ENCODE measurements around the gene KIF25. TPM values are rescaled to one million over a fixed set of nuclear protein-coding genes. Genes with fewer than 3 reads are reported as not detected.

KIF25 gene
- total and polyA plus RNA-seq, 2 donors, result 0.80 to 1.5 TPM

DNA sequence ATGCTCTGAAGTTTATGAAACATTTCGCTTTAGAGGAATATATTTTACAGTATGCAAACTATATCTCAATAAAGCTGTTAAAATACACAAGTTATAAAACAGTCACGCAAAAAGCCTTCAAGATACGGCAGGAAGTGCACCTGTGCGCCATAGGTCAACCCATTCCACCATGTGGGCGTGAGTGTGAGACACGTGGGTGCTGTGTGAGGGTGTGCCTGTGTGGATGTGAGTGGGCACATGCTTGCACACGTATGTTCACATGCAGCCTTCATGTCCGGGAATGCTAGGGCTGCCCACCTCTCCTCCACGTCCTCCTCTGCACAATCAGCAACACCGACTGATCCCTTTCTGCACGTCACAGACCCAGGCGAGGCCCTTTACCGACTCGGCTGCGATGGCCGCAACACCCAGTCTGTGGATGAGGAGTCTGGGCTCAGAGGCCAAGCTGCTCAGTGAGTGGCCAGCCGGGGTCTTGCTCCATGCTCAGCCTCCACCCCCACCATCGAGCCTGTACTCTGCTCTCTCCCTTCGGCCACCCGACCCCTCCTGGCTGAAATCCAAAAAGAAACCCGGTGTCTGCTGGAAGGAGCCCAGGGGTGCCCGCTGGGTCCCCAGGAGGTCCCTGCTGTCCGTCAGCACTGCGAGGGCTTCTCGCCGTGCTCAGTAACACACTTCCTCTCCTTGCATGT, 84.5 kb downstream of the KIF25 start:
- Histone ChIP-seq H3K36me3 (ENCODE audit: control insufficient read depth in 2 of 2, insufficient read depth in 2 of 2, low read length in 1 of 2) (no peaks in the 10 kb centered on the region), H3K27me3 (ENCODE audit: control insufficient read depth in 2 of 2, insufficient read depth in 1 of 2, low read length in 1 of 2) (peaks cover 0 to 2% of the 10 kb centered on the region in 2 donors), H3K27ac (ENCODE audit: low read depth in 1 of 2, low read length in 1 of 2) (no peak overlapping the region), H3K4me1 (ENCODE audit: control insufficient read depth in 2 of 2, insufficient read depth in 2 of 2, low read length in 2 of 2) (no peaks in the 10 kb centered on the region), H3K4me3 (ENCODE audit: low read length in 2 of 2) (no peak overlapping the region), H3K9me3 (ENCODE audit: control insufficient read depth in 2 of 2, insufficient read depth in 1 of 2, low read length in 1 of 2) (peaks cover 0 to 3% of the 10 kb centered on the region in 2 donors)
- 91% methylated on average over 26 of the region's 26 CpGs for WGBS
- no peak for DNase-seq (ENCODE audit: low read depth in 6 of 9, low spot score in 9 of 9)

DNA sequence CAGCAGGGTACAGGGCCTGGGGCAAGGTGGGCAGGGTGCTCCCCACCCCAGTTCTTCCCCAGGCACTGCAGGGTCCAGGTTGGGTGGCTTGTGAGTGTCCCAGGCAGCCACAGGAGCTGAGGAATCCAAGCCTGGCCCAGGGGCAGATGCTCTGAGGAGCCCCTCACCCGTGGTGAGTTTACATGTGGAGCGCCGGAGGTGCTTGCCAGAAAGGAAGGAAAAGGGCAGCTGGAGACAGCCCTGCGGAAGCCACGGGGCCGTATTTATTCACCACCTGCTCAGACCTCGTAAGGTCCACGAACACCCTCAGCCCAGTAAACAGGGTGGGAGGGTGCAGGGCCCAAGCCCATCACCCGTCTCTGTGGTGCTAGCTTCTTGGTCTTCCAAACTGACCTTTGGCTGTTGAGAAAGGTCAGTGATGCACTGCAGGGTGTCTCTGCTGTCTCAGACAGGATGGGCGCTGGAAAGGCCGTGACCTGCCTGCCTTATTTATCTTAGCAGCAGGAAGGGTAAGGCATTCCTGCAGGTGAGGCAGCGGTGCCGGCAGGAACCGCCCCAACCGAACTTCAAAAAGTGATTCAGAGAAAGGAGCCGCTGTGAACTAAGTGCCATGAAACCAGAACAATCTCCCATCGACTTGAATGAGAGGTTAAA, 85.5 kb downstream of the KIF25 start:
- Histone ChIP-seq H3K36me3 (ENCODE audit: control insufficient read depth in 2 of 2, insufficient read depth in 2 of 2, low read length in 1 of 2) (no peaks in the 10 kb centered on the region), H3K27me3 (ENCODE audit: control insufficient read depth in 2 of 2, insufficient read depth in 1 of 2, low read length in 1 of 2) (peaks cover 0 to 2% of the 10 kb centered on the region in 2 donors), H3K4me3 (ENCODE audit: low read length in 2 of 2) (no peak overlapping the region), H3K4me1 (ENCODE audit: control insufficient read depth in 2 of 2, insufficient read depth in 2 of 2, low read length in 2 of 2) (no peaks in the 10 kb centered on the region), H3K9me3 (ENCODE audit: control insufficient read depth in 2 of 2, insufficient read depth in 1 of 2, low read length in 1 of 2) (peaks cover 0 to 3% of the 10 kb centered on the region in 2 donors), H3K27ac (ENCODE audit: low read depth in 1 of 2, low read length in 1 of 2) (no peak overlapping the region)
- DNase-seq (ENCODE audit: low read depth in 6 of 9, low spot score in 9 of 9), result no peak
- WGBS, result 59% methylated on average over 17 of the region's 17 CpGs

DNA sequence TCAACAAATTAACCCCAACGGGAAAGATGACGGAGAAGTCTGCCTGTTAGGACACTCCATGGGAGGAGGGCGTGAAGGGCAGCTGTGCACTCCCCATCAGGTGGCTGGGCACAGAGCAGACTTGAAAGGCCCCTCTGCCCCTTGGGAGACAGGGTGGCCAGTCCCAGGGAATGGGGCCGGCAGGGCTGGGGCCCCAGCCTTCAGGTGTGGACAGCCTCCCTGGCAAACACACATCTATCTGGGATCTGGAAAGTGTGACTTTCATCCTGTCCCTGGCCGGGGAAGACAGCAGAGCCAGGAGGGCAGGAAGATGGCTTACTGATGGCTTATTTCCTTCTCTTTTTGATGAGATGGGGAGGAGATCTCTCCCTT, 86.0 kb downstream of the KIF25 start:
- WGBS, result 63% methylated on average over 5 of the region's 5 CpGs

DNA sequence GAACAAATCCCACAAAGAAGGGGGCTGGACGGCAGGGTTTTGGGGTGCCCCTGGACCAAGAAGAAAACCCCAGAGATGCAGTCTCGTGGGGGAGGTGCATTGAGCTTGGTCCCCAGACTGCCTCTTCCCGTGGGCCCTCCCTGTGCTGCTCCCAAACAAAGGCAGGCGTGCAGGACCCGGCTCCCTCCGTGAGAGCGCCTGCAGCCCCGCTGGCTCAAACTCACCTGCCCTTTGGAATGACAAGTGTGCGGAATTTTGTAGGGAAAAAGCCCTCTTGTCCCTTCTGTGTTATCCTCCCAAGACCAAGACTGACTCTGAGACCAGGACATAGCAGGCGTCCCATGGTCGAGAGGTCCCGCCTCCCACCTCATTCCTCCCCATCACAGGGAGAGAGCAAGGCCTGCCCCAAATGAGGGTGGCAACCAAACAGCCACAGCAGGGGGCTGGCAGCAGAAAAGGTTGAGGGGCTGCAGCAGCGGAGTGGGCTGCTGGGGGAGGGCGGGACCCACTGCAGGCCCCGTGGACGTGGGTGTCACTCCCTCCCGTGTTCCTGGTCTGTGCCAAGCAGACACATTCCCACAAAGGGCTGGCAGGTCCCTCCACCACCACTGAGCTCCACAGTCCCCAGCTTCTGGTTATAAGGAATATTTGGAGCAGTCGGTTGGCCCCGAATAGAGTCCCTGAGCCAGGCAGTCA, 87.1 kb downstream of the KIF25 start:
- H3K27ac ChIP-seq (ENCODE audit: low read depth in 1 of 2, low read length in 1 of 2), result no peak overlapping the region
- H3K9me3 ChIP-seq (ENCODE audit: control insufficient read depth in 2 of 2, insufficient read depth in 1 of 2, low read length in 1 of 2), result peaks cover 0 to 2% of the 10 kb centered on the region in 2 donors
- WGBS, result 88% methylated on average over 19 of the region's 19 CpGs
- H3K4me1 ChIP-seq (ENCODE audit: control insufficient read depth in 2 of 2, insufficient read depth in 2 of 2, low read length in 2 of 2), result no peaks in the 10 kb centered on the region
- DNase-seq (ENCODE audit: low read depth in 6 of 9, low spot score in 9 of 9), result no peak
- H3K36me3 ChIP-seq (ENCODE audit: control insufficient read depth in 2 of 2, insufficient read depth in 2 of 2, low read length in 1 of 2), result no peaks in the 10 kb centered on the region
- H3K27me3 ChIP-seq (ENCODE audit: control insufficient read depth in 2 of 2, insufficient read depth in 1 of 2, low read length in 1 of 2), result peaks cover 0 to 2% of the 10 kb centered on the region in 2 donors
- H3K4me3 ChIP-seq (ENCODE audit: low read length in 2 of 2), result no peak overlapping the region

More for the DNA sequence above, 86.0 kb downstream of the KIF25 start:
- DNase-seq (ENCODE audit: low read depth in 6 of 9, low spot score in 9 of 9), result no peak
- no peak overlapping the region for H3K27ac ChIP-seq (ENCODE audit: low read depth in 1 of 2, low read length in 1 of 2)
- no peak overlapping the region for H3K4me3 ChIP-seq (ENCODE audit: low read length in 2 of 2)
- H3K36me3 ChIP-seq (ENCODE audit: control insufficient read depth in 2 of 2, insufficient read depth in 2 of 2, low read length in 1 of 2), result no peaks in the 10 kb centered on the region
- no peaks in the 10 kb centered on the region for H3K4me1 ChIP-seq (ENCODE audit: control insufficient read depth in 2 of 2, insufficient read depth in 2 of 2, low read length in 2 of 2)
- H3K9me3 ChIP-seq (ENCODE audit: control insufficient read depth in 2 of 2, insufficient read depth in 1 of 2, low read length in 1 of 2), result peaks cover 0 to 3% of the 10 kb centered on the region in 2 donors
- peaks cover 0 to 2% of the 10 kb centered on the region in 2 donors for H3K27me3 ChIP-seq (ENCODE audit: control insufficient read depth in 2 of 2, insufficient read depth in 1 of 2, low read length in 1 of 2)

DNA sequence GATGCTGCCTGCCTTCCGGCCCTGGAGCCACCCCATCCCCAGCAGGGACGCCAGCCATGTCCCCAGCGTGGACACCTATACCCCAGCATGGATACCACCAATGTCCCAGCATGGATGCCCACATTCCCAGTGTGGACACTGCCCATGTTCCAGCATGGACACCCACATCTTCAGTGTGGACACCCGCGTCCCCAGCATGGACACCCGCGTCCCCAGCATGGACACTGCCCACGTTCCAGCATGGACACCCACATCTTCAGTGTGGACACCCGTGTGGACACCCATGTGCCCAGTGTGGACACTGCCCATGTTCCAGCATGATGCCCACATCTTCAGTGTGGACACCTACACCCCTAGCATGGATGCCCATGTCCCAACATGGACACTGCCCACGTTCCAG, 88.6 kb downstream of the KIF25 start:
- DNase-seq (ENCODE audit: low read depth in 6 of 9, low spot score in 9 of 9), result no peak
- H3K36me3 ChIP-seq (ENCODE audit: control insufficient read depth in 2 of 2, insufficient read depth in 2 of 2, low read length in 1 of 2), result no peaks in the 10 kb centered on the region
- H3K27me3 ChIP-seq (ENCODE audit: control insufficient read depth in 2 of 2, insufficient read depth in 1 of 2, low read length in 1 of 2), result peaks cover 0 to 2% of the 10 kb centered on the region in 2 donors
- 95% methylated on average over 10 of the region's 10 CpGs for WGBS
- no peak overlapping the region for H3K4me3 ChIP-seq (ENCODE audit: low read length in 2 of 2)
- no peak overlapping the region for H3K27ac ChIP-seq (ENCODE audit: low read depth in 1 of 2, low read length in 1 of 2)
- H3K4me1 ChIP-seq (ENCODE audit: control insufficient read depth in 2 of 2, insufficient read depth in 2 of 2, low read length in 2 of 2), result no peaks in the 10 kb centered on the region
- no peaks in the 10 kb centered on the region for H3K9me3 ChIP-seq (ENCODE audit: control insufficient read depth in 2 of 2, insufficient read depth in 1 of 2, low read length in 1 of 2)

DNA sequence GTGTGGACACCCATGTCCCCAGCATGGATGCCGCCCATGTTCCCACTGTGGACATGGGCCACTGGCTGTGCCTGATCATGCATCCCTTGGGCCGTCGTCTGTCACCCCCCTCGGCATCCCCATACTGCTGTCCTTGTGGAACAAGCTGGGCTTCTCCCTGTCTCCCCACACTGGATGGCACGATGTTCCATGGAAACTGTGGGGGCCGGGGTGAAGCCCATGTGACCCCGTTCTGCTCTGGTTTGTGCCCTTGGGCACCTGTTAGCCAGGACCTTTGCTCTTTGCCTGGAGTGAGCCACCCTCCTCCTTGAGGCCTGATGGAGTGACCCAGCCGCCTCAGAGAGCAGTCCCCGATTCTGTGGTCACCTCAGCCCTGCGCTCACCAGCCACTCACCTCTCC, 89.1 kb downstream of the KIF25 start:
- H3K4me3 ChIP-seq (ENCODE audit: low read length in 2 of 2), result no peak overlapping the region
- no peaks in the 10 kb centered on the region for H3K9me3 ChIP-seq (ENCODE audit: control insufficient read depth in 2 of 2, insufficient read depth in 1 of 2, low read length in 1 of 2)
- H3K4me1 ChIP-seq (ENCODE audit: control insufficient read depth in 2 of 2, insufficient read depth in 2 of 2, low read length in 2 of 2), result no peaks in the 10 kb centered on the region
- 98% methylated on average over 10 of the region's 10 CpGs for WGBS
- no peak overlapping the region for H3K27ac ChIP-seq (ENCODE audit: low read depth in 1 of 2, low read length in 1 of 2)
- peaks cover 0 to 2% of the 10 kb centered on the region in 2 donors for H3K27me3 ChIP-seq (ENCODE audit: control insufficient read depth in 2 of 2, insufficient read depth in 1 of 2, low read length in 1 of 2)
- no peak for DNase-seq (ENCODE audit: low read depth in 6 of 9, low spot score in 9 of 9)
- H3K36me3 ChIP-seq (ENCODE audit: control insufficient read depth in 2 of 2, insufficient read depth in 2 of 2, low read length in 1 of 2), result no peaks in the 10 kb centered on the region

DNA sequence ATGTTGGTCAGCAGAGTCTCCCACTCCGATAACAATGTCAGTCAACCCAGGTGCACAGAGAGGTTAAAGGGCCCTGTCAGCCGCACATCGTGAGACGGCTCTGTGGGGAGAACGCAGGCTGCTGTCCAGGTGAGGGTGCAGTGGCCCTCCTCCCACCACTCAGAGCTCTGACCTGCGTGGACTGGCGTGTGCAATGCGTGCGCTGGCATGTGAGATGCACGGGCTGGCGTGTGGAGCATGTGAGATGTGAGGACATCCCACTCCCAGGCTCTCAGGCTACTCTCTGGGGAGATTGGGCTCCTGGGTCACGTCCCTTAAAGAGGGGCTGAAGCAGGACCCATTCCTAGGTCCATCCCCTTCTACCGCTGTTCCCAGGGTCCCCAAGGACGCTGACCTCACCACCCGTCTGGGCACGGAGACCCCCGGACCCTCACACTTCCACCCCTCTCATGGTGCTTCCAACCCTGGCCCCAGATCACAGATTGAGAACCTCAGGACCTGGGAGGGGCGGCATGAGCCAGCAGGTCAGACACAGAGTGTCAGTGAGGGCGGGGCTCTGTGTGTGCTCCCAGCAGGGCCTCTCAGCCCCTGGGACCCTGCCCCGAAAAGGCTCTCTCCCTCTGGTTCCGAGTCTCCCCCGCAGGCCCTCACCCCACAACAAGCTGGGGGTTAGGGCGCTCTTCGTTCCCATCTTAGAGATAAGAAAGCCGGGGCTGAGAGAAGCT, 90.1 kb downstream of the KIF25 start:
- DNase-seq (ENCODE audit: low read depth in 6 of 9, low spot score in 9 of 9), result no peak
- Histone ChIP-seq H3K4me3 (ENCODE audit: low read length in 2 of 2) (no peak overlapping the region), H3K36me3 (ENCODE audit: control insufficient read depth in 2 of 2, insufficient read depth in 2 of 2, low read length in 1 of 2) (no peaks in the 10 kb centered on the region), H3K27me3 (ENCODE audit: control insufficient read depth in 2 of 2, insufficient read depth in 1 of 2, low read length in 1 of 2) (peaks cover 0 to 2% of the 10 kb centered on the region in 2 donors), H3K9me3 (ENCODE audit: control insufficient read depth in 2 of 2, insufficient read depth in 1 of 2, low read length in 1 of 2) (peaks cover 0 to 7% of the 10 kb centered on the region in 2 donors), H3K4me1 (ENCODE audit: control insufficient read depth in 2 of 2, insufficient read depth in 2 of 2, low read length in 2 of 2) (no peaks in the 10 kb centered on the region), H3K27ac (ENCODE audit: low read depth in 1 of 2, low read length in 1 of 2) (no peak overlapping the region)
- WGBS, result 92% methylated on average over 25 of the region's 25 CpGs

DNA sequence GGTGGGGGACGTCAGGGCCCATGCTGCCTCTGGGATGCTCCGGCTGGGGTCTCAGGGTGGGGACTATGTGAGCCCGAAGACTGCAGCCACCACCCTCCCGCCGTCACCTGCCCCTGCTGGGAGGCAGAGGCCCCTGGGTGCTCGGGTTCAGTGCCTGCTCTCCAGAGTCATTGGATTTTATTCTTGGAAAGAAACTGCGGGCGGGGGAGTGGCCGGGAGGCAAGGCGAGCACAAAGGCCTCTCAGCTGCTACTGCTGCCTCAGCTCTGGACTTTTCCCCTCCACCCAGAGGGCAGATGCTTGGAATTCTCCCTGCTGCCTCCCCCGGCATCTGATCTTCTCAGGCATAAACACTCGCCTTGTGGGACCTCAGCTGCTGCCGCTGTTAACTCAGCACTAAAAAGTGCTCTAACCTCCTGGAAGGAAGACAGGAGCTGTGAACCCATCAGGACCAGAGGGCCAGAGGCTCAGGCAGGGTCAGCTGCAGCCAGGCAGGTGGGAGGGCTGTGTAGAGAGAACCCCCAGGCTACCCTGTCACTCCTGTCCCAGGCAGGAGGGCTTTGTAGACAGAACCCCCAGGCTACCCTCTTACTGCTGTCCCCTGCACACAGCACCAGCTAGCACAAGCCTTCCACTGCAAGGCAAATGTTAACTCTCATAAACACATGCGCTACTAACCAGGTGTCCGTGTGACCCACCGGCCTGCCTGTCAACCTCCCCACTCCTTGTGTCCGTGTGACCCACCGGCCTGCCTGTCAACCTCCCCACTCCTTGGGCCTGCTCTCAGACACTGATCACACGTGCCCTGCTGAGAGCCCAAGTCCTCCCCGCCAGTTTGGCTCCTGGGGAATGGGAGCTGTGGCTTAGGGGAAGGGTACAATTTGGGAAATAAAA, 90.9 kb downstream of the KIF25 start:
- Histone ChIP-seq H3K4me3 (ENCODE audit: low read length in 2 of 2) (no peak overlapping the region), H3K27ac (ENCODE audit: low read depth in 1 of 2, low read length in 1 of 2) (no peak overlapping the region), H3K4me1 (ENCODE audit: control insufficient read depth in 2 of 2, insufficient read depth in 2 of 2, low read length in 2 of 2) (no peaks in the 10 kb centered on the region), H3K9me3 (ENCODE audit: control insufficient read depth in 2 of 2, insufficient read depth in 1 of 2, low read length in 1 of 2) (peaks cover 0 to 9% of the 10 kb centered on the region in 2 donors), H3K36me3 (ENCODE audit: control insufficient read depth in 2 of 2, insufficient read depth in 2 of 2, low read length in 1 of 2) (no peaks in the 10 kb centered on the region), H3K27me3 (ENCODE audit: control insufficient read depth in 2 of 2, insufficient read depth in 1 of 2, low read length in 1 of 2) (peaks cover 0 to 1% of the 10 kb centered on the region in 2 donors)
- DNase-seq (ENCODE audit: low read depth in 6 of 9, low spot score in 9 of 9), result peak in 1 of 9 donors; percentile 19
- WGBS, result 86% methylated on average over 20 of the region's 20 CpGs
